Right lobe of liver (tissue), 6 donors: ENCODE results near the gene ZNF300. TPM values are rescaled to one million over a fixed set of nuclear protein-coding genes. Genes with fewer than 3 reads are reported as not detected.
"Not testable (repeated sequence)": the region's sequence is repeated elsewhere in the genome, so short reads cannot be mapped to it uniquely, and the experiment has no call there.

Experiments used
- ATAC-seq, 4 donors: fragments of 200-7000 bp; cut with Tn5 transposase; one replicate each; pipeline ENCODE4 v1.9.1; 2020; ENCODE audit warnings: mild to moderate bottlenecking in 4 of 4, moderate library complexity in 4 of 4
- DNase-seq, 3 donors: peaks; one replicate each; pipeline ENCODE4 v3.0.0-alpha.2; 2020
- H3K27ac ChIP-seq, 3 donors: fragments of 200-600 bp; one replicate each; pipeline ENCODE4 v1.8.0; 2022
- H3K27me3 ChIP-seq, 2 donors: fragments of 200-600 bp; one replicate each; pipeline ENCODE4 v1.8.0; 2022
- H3K36me3 ChIP-seq, 4 donors: fragments of 200-600 bp; sonication (generic) in 1 of 4; one replicate each; pipeline versions ENCODE4 v1.5.1 to v1.8.0; 2017 to 2022; ENCODE audit warnings: control low read depth in 1 of 4
- H3K4me1 ChIP-seq, 4 donors: fragments of 200-600 bp; sonication (generic) in 1 of 4; one replicate each; pipeline versions ENCODE4 v1.5.1 to v1.8.0; 2017 to 2022; ENCODE audit warnings: control low read depth in 1 of 4
- H3K4me3 ChIP-seq, 3 donors: fragments of 200-600 bp; one replicate each; pipeline ENCODE4 v1.8.0; 2022
- H3K9me3 ChIP-seq, 4 donors: fragments of 200-600 bp; sonication (generic) in 1 of 4; one replicate each; pipeline versions ENCODE4 v1.5.1 to v1.8.0; 2017 to 2022; ENCODE audit warnings: control low read depth in 1 of 4
- CTCF ChIP-seq, 4 donors: fragments of 200-600 bp in 3 of 4; fragments of 450-650 bp in 1 of 4; IDR thresholded peaks; one replicate each; pipeline versions ENCODE4 v1.5.1 to v1.8.0; 2016 to 2022; ENCODE audit warnings: antibody characterized with exemption in 4 of 4, mild to moderate bottlenecking in 2 of 4
- POLR2A ChIP-seq: fragments of 450-650 bp; IDR thresholded peaks from one replicate; pipeline ENCODE4 v1.6.1; 2017; ENCODE audit warnings: antibody characterized with exemption, mild to moderate bottlenecking
- WGBS: methylation state at CpG from one replicate; pipeline ENCODE4 v1.1.6; 2018; ENCODE audit warnings: low coverage, low lambda C conversion rate; ENCODE audit not compliant: insufficient coverage; ENCODE audit errors: missing lambda C conversion rate; 5-methylcytosine and 5-hydroxymethylcytosine counted together
- intact Hi-C, 2 donors: fragments of 100-400 bp; cut with DNase I; formaldehyde crosslinking; loops; one replicate each; pipeline versions ENCODE4 v1.11.2 to v1.14.1; 2022
- total RNA-seq, 6 experiments: library from RNA; depleted of rRNA in 2 of 6; stranded (reverse); fragments of >200 nt in 2 of 6; fragmentation: NEBNext Ultra II Directional in 3 of 6; extraction: Animal tissue kit (Norgen Biotek cat#: 25700) in 3 of 6; gene quantifications; one replicate each; pipeline versions ENCODE4 v1.1.0 to v1.2.4, GENCODE V29; 2016 to 2023
- donor health status: DM: no; HTN: yes; CAD: no.
- donor health status: DM: no; HTN: no; CAD: no.
- donor health status: DM: no; HTN: no; CAD: no.
- donor health status: DM: no; HTN: yes; CAD: no.
- donor health status: DM: no; HTN: yes; CAD: no.

ZNF300 gene
- total RNA-seq, 6 experiments from 2014 or later, result 0.18 to 1.0 (median 0.58) TPM

- no peak for TF ChIP-seq POLR2A
- no peak for TF ChIP-seq CTCF (IDR thresholded peaks at IDR 0.05)
- Histone ChIP-seq H3K27me3 (no peaks in the 10 kb centered on the region), H3K27ac (no peak overlapping the region), H3K4me1 (no peaks in the 10 kb centered on the region), H3K4me3 (no peak overlapping the region), H3K36me3 (no peaks in the 10 kb centered on the region), H3K9me3 (peaks cover 0 to 17% (median 8%) of the 10 kb centered on the region in 4 donors)
- DNase-seq, result no peak
- ATAC-seq, result no peak
- 91% methylated on average over 2 of the region's 2 CpGs for WGBS
- intact Hi-C loops, result no loop called here
These were observed 3.3 kb downstream of the ZNF300 start for GRCh38 chr5:150901446-150901845.

DNA sequence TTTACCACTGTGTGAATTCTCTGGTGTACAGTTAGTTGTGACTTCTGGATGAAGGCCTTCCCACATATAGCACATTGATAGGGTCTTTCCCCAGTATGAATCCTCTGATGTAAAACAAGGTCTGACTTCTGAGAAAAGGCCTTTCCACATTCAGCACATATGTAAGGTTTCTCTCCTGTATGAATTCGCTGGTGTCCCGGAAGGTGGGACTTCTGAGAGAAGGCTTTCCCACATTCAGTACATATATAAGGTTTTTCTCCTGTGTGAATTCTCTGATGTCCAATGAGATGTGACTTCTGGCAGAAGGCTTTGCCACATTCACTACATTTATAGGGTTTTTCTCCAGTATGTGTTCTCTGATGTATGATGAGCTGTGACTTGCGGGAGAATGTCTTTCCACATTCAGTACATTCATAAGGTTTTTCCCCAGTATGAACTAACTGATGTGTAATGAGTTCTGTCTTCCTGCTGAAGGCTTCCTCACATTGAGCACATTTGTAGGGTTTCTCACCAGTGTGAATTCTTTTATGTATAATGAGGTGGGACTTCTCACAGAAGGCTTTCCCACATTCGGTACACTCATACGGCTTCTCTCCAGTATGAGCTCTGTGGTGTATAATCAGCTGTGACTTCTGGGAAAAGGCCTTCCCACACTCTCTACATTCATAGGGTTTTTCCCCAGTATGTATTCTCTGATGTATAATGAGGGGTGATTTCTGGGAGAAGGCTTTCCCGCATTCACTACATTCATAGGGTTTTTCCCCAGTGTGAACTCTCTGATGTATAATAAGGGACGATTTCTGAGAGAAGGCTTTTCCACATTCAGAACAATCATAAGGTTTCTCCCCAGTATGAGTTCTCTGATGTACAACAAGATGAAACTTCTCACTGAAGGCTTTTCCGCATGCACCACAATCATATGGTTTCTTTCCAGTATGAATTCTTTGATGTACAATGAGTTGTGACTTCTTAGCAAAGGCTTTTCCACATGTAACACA, 9.1 kb downstream of the ZNF300 start:
- Histone ChIP-seq H3K4me1 (no peaks in the 10 kb centered on the region), H3K4me3 (no peak overlapping the region), H3K27me3 (no peaks in the 10 kb centered on the region), H3K27ac (no peak overlapping the region), H3K36me3 (peaks cover 0 to 2% (median 0%) of the 10 kb centered on the region in 4 donors), H3K9me3 (peaks cover 0 to 58% (median 25%) of the 10 kb centered on the region in 4 donors)
- TF ChIP-seq CTCF (IDR thresholded peaks at IDR 0.05) (no peak), POLR2A (no peak)
- DNase-seq (no peak), ATAC-seq (no peak)
- 83% methylated on average over 8 of the region's 8 CpGs for WGBS
- intact Hi-C loops, result no loop called here

GRCh38 chr5:150879358-150879757, 25.4 kb downstream of the ZNF300 start:
- TF ChIP-seq POLR2A, result no peak
- no peak for TF ChIP-seq CTCF (IDR thresholded peaks at IDR 0.05)
- Histone ChIP-seq H3K4me1 (no peaks in the 10 kb centered on the region), H3K4me3 (no peak overlapping the region), H3K36me3 (no peaks in the 10 kb centered on the region), H3K27me3 (no peaks in the 10 kb centered on the region), H3K9me3 (peaks cover 0 to 11% (median 0%) of the 10 kb centered on the region in 4 donors), H3K27ac (no peak overlapping the region)
- DNase-seq, result no peak
- no peak for ATAC-seq
- intact Hi-C loops, result no loop called here

DNA sequence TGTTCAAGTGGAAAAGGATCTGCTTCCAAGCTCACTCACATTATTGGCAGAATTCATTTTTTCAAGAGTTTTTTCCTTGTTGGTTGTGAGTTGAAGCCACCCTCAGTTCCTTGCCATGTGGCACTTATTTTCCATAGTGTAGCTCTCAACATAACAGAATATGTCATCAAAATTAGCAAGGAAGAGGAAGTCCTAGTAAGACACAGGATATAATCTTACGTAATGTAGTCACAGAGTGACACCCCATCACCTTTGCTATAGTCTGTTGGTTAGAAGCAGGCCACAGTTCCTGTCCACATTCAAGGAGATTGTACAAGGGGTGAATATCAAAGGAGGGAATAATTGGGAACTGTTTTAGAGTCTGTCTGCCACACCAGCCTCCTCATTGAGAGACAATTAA, 42.7 kb downstream of the ZNF300 start:
- ATAC-seq (no peak), DNase-seq (no peak)
- intact Hi-C loops, result no loop called here
- no peak for TF ChIP-seq POLR2A
- H3K9me3 ChIP-seq, result peaks cover 0 to 3% (median 0%) of the 10 kb centered on the region in 4 donors
- H3K27ac ChIP-seq, result no peak overlapping the region
- no peaks in the 10 kb centered on the region for H3K27me3 ChIP-seq
- WGBS, result 75% methylated on average over 1 of the region's 1 CpG
- no peak overlapping the region for H3K4me3 ChIP-seq
- peaks cover 0 to 8% (median 4%) of the 10 kb centered on the region in 4 donors for H3K4me1 ChIP-seq
- no peaks in the 10 kb centered on the region for H3K36me3 ChIP-seq

DNA sequence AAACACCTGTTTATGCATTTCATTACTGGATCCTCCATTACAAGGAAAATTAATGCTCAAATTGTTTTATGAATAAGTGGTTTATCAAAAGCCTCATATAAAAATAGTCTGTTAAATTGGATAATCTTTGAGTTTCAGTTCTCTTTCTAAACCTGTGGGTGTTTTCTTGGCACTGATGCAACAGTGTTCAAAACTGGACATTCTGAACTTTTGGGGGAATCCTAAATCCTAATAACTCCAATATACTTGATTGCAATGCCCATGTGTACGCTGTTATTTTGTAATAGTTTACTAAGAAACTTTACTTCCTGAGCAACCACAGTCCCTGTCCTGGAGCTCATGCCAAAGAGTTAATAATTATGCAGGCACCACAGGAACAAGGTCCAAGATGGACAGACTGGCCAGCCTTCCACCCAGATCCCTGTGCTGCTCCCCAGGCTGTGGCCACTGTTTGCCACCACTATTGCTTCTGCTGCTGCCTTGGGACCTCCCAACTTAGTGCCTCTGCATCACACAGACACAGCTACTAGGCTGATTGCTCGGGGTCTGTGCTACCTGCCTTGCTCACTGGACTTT, 44.4 kb downstream of the ZNF300 start:
- H3K27ac ChIP-seq, result peak overlapping the region in 2 of 3 donors; percentile 22 to 42
- peaks cover 0 to 3% (median 0%) of the 10 kb centered on the region in 4 donors for H3K9me3 ChIP-seq
- intact Hi-C loops, result no loop called here
- ATAC-seq (peak; percentile 99 to 100 (median 100)), DNase-seq (peak; percentile 39 to 68 (median 57))
- no peaks in the 10 kb centered on the region for H3K27me3 ChIP-seq
- no peak for TF ChIP-seq CTCF (IDR thresholded peaks at IDR 0.05)
- TF ChIP-seq POLR2A, result no peak
- H3K36me3 ChIP-seq, result no peaks in the 10 kb centered on the region
- H3K4me3 ChIP-seq, result no peak overlapping the region
- peaks cover 0 to 8% (median 4%) of the 10 kb centered on the region in 4 donors for H3K4me1 ChIP-seq
- WGBS, result 30% methylated on average over 2 of the region's 2 CpGs

DNA sequence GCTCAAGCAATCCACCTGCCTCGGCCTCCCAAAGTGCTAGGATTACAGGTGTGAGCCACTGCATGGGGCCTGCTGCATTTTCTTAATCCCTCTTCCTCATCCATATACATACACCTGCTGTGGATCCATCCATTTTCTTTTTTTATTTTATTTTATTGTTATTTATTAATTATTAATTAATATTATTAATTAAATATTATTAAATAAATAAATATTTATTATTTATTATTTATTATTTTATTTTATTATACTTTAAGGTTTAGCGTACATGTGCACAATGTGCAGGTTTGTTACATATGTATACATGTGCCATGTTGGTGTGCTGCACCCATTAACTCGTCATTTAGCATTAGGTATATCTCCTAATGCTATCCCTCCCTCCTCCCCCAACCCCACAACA, 48.1 kb downstream of the ZNF300 start:
- DNase-seq, H3K27ac ChIP-seq, H3K4me1 ChIP-seq, H3K27me3 ChIP-seq, H3K4me3 ChIP-seq, H3K9me3 ChIP-seq, intact Hi-C loops, ATAC-seq, H3K36me3 ChIP-seq: not testable (repeated sequence)
- WGBS, result 41% methylated on average over 3 of the region's 3 CpGs
